Gastrocnemius medialis (tissue), 4 donors: ENCODE measurements around the gene ACSL4. TPM values are rescaled to one million over a fixed set of nuclear protein-coding genes. Genes with fewer than 3 reads are reported as not detected.
"Not testable (repeated sequence)": the region's sequence is repeated elsewhere in the genome, so short reads cannot be mapped to it uniquely, and the experiment has no call there.

ENCODE experiments used
- ATAC-seq, 2 donors: fragments of 150-250 bp; one replicate each; pipeline ENCODE4 v1.9.1; 2016
- DNase-seq, 2 donors: peaks; one replicate each; pipeline ENCODE4 v3.0.0-alpha.2; 2019
- H3K27ac ChIP-seq, 4 donors: fragments of 200-600 bp; sonication (generic); 1 replicate in 1 of 4; 2 replicates in 3 of 4; pipeline ENCODE4 v1.5.1; 2016 to 2018; ENCODE audit warnings: mild to moderate bottlenecking in 2 of 4, moderate library complexity in 1 of 4
- H3K27me3 ChIP-seq, 3 donors: fragments of 200-600 bp; sonication (generic) in 2 of 3; 1 replicate in 1 of 3; 2 replicates in 2 of 3; pipeline versions ENCODE4 v1.5.1 to v1.6.0; 2016 to 2019; ENCODE audit warnings: mild to moderate bottlenecking in 1 of 3, moderate library complexity in 1 of 3
- H3K36me3 ChIP-seq, 2 donors: fragments of 200-600 bp; sonication (generic) in 1 of 2; one replicate each; pipeline ENCODE4 v1.5.1; 2017 to 2018
- H3K4me1 ChIP-seq, 2 donors: fragments of 200-600 bp; sonication (generic) in 1 of 2; one replicate each; pipeline ENCODE4 v1.5.1; 2016 to 2017; ENCODE audit warnings: mild to moderate bottlenecking in 2 of 2
- H3K4me3 ChIP-seq, 4 donors: fragments of 200-600 bp; sonication (generic) in 3 of 4; 1 replicate in 1 of 4; 2 replicates in 3 of 4; pipeline ENCODE4 v1.5.1; 2016 to 2019; ENCODE audit warnings: mild to moderate bottlenecking in 2 of 4
- H3K9me3 ChIP-seq, 3 donors: fragments of 200-600 bp; sonication (generic) in 2 of 3; 1 replicate in 1 of 3; 2 replicates in 2 of 3; pipeline ENCODE4 v1.5.1; 2016 to 2019
- POLR2A ChIP-seq, 2 donors: fragments of 450-650 bp; IDR thresholded peaks; one replicate each; pipeline ENCODE4 v1.6.1; 2017; ENCODE audit warnings: antibody characterized with exemption in 2 of 2, mild to moderate bottlenecking in 2 of 2, moderate library complexity in 2 of 2
- in situ Hi-C, 4 donors: fragments of 200-750 bp; cut with MboI; loops; one replicate each; pipeline versions ENCODE4 v1.15.0 to v1.8.0; 2017; ENCODE audit warnings: low sequenced_read_pairs in 4 of 4
- intact Hi-C: fragments of 100-400 bp; cut with DNase I; formaldehyde crosslinking; loops from one replicate; pipeline ENCODE4 v1.15.1; 2023; ENCODE audit warnings: low total_unique reads
- total RNA-seq, 4 donors: library from RNA; depleted of rRNA; stranded (reverse); fragments of >200 nt; gene quantifications; one replicate each; pipeline versions ENCODE4 v1.1.0 to v1.2.3, GENCODE V29; 2016
- TF ChIP-seq, protein P1 (sequence below), 5 experiments: fragments of 450-650 bp in 3 of 5; fragments of 200-600 bp in 2 of 5; sonication (generic) in 2 of 5; IDR thresholded peaks in 4 of 5; conservative IDR thresholded peaks in 1 of 5; 1 replicate in 4 of 5; 2 replicates in 1 of 5; pipeline ENCODE4 v1.5.1; 2016 to 2019; ENCODE audit warnings: antibody characterized with exemption in 5 of 5, mild to moderate bottlenecking in 3 of 5, moderate library complexity in 3 of 5

Gene ACSL4
- total RNA-seq, 4 donors from 2014 or later = 18.7 to 259 (median 132) TPM

DNA sequence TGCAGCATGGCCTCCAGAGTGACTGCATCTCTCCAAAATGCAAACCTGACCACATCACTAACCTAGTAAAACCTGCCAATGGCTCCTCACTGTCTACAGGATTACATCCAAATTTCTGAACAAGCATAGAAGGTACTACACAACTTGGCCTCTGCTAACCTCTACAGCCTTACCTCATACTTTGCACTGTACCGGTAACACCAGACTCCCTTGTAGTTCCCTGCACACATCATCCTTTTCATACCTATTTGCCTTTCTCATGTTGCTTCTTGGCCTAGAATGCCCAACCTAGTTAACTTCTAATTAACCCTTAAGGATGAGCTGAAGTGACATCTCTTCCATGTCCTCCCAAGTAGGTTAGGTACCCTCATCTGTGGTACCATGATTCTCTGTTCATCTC, 74.7 kb downstream of the ACSL4 start:
- no peak for ATAC-seq
- DNase-seq = no peak
- in situ Hi-C loops (no loop called here), intact Hi-C loops (no loop called here)
- no peaks in the 10 kb centered on the region for H3K27me3 ChIP-seq
- peaks cover 0 to 16% of the 10 kb centered on the region in 2 donors for H3K36me3 ChIP-seq
- TF ChIP-seq, protein P1, sequence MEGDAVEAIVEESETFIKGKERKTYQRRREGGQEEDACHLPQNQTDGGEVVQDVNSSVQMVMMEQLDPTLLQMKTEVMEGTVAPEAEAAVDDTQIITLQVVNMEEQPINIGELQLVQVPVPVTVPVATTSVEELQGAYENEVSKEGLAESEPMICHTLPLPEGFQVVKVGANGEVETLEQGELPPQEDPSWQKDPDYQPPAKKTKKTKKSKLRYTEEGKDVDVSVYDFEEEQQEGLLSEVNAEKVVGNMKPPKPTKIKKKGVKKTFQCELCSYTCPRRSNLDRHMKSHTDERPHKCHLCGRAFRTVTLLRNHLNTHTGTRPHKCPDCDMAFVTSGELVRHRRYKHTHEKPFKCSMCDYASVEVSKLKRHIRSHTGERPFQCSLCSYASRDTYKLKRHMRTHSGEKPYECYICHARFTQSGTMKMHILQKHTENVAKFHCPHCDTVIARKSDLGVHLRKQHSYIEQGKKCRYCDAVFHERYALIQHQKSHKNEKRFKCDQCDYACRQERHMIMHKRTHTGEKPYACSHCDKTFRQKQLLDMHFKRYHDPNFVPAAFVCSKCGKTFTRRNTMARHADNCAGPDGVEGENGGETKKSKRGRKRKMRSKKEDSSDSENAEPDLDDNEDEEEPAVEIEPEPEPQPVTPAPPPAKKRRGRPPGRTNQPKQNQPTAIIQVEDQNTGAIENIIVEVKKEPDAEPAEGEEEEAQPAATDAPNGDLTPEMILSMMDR (IDR thresholded peaks at IDR 0.05 in 4 of 5, conservative IDR thresholded peaks at IDR 0.05 in 1 of 5) = no peak
- no peak for TF ChIP-seq POLR2A (IDR thresholded peaks at IDR 0.05)
- no peaks in the 10 kb centered on the region for H3K4me1 ChIP-seq
- H3K4me3 ChIP-seq = no peak overlapping the region
- no peak overlapping the region for H3K27ac ChIP-seq
- H3K9me3 ChIP-seq = no peaks in the 10 kb centered on the region

DNA sequence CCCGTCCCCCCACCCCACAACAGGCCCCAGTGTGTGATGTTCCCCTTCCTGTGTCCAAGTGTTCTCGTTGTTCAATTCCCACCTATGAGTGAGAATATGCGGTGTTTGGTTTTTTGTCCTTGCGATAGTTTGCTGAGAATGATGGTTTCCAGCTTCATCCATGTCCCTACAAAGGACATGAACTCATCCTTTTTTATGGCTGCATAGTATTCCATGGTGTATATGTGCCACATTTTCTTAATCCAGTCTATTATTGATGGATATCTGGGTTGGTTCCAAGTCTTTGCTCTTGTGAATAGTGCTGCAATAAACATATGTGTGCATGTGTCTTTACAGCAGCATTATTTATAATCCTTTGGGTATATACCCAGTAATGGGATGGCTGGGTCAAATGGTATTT, 75.7 kb downstream of the ACSL4 start:
- in situ Hi-C loops, H3K9me3 ChIP-seq, intact Hi-C loops, ATAC-seq, DNase-seq, H3K4me3 ChIP-seq, H3K27me3 ChIP-seq, H3K27ac ChIP-seq, H3K4me1 ChIP-seq: not testable (repeated sequence)
- peaks cover 0 to 11% of the 10 kb centered on the region in 2 donors for H3K36me3 ChIP-seq

DNA sequence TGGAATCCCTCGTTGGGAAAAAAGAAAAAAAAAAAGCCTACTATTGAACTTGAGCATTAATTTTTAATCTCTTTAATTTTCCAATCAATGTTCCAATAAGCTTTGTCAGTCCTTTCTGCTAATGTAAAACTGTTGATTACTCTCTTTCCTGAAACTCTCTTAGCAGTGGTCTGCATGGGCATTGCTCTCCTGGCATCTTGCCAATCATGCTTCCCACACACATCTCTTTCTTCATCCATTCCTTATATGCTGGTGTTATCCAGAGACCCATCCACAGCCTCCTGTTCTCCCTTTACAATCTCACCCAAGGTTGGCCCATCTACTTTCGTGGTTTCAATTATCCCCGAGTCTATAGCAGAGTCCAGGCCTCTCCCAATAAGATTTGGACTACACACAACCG, 76.3 kb downstream of the ACSL4 start:
- H3K36me3 ChIP-seq = peaks cover 0 to 11% of the 10 kb centered on the region in 2 donors
- no peaks in the 10 kb centered on the region for H3K9me3 ChIP-seq
- H3K27ac ChIP-seq = no peak overlapping the region
- DNase-seq = no peak
- intact Hi-C loops = no loop called here
- no peaks in the 10 kb centered on the region for H3K27me3 ChIP-seq
- in situ Hi-C loops = no loop called here
- H3K4me1 ChIP-seq = no peaks in the 10 kb centered on the region
- ATAC-seq = no peak
- TF ChIP-seq POLR2A (IDR thresholded peaks at IDR 0.05) = no peak
- TF ChIP-seq, protein P1 (IDR thresholded peaks at IDR 0.05 in 4 of 5, conservative IDR thresholded peaks at IDR 0.05 in 1 of 5) = no peak
- no peak overlapping the region for H3K4me3 ChIP-seq

DNA sequence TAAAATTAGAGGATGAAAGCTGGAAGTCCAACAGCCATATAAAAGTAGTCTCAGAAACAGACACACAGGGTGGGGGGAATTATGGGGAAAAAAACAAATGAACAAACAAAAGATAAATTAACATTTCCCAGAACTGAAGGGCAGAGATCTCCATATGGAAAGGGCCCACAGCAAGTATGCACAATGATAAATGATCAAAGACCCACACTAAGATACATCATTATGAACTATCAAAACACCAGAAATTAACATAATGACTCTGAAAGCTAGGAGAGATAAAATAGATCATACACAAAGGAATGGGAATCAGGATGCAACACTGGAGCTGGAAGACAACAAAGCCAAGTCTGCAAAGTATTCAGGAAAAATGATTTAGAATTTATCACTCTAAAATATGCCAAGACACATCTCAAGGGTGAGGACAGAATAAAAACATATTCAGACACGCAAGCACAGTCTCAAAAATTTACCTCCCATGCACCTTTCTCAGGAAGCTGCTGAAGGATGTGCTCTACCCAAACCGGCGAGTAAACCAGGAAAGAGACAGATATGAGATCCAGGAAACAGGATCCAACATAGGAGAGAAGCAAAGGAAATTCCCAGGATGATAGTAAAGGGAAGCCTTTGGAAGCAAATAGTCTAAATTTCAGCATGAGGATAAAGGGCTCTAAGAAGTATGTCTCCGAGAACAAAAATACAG, 77.4 kb downstream of the ACSL4 start:
- H3K27me3 ChIP-seq = no peaks in the 10 kb centered on the region
- peaks cover 0 to 11% of the 10 kb centered on the region in 2 donors for H3K36me3 ChIP-seq
- DNase-seq (no peak), ATAC-seq (no peak)
- intact Hi-C loops = no loop called here
- no peaks in the 10 kb centered on the region for H3K4me1 ChIP-seq
- H3K27ac ChIP-seq = no peak overlapping the region
- in situ Hi-C loops = no loop called here
- no peak overlapping the region for H3K4me3 ChIP-seq
- H3K9me3 ChIP-seq = no peaks in the 10 kb centered on the region
- TF ChIP-seq POLR2A (IDR thresholded peaks at IDR 0.05) = no peak
- TF ChIP-seq, protein P1 (IDR thresholded peaks at IDR 0.05 in 4 of 5, conservative IDR thresholded peaks at IDR 0.05 in 1 of 5) = no peak

DNA sequence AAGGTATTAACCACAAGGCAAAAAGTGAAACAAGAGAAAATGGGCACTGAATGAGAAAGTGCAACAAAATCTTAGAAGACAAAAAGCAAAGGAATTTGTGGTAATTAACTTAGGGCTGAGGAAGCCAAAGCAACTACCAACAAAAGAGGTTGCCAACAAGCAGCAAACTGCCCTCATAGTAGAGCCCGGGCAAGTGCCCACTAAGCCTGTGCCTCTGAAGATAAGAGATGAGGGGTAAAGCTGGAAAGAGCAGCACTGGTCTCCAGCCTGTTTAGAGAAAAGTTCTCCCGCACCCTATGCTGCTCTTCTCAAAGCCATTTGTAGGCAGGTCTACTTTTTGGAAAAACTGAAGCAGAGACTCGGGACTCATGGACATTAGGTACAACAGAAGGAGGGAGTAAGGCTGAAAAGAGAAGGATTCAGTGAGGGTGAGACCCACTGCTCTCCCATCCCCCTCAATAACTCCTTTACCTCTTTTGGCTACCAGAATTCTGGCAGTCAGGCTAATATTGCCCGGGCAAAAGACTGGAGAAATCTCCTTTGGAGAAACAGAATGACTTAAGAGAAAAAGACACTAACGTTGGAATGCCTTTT, 78.4 kb downstream of the ACSL4 start:
- Histone ChIP-seq H3K27ac (no peak overlapping the region), H3K27me3 (no peaks in the 10 kb centered on the region), H3K4me3 (no peak overlapping the region), H3K4me1 (no peaks in the 10 kb centered on the region), H3K9me3 (no peaks in the 10 kb centered on the region), H3K36me3 (peaks cover 0 to 11% of the 10 kb centered on the region in 2 donors)
- in situ Hi-C loops = no loop called here
- TF ChIP-seq POLR2A (IDR thresholded peaks at IDR 0.05) = no peak
- TF ChIP-seq, protein P1 (IDR thresholded peaks at IDR 0.05 in 4 of 5, conservative IDR thresholded peaks at IDR 0.05 in 1 of 5) = no peak
- no peak for DNase-seq
- no peak for ATAC-seq
- intact Hi-C loops = no loop called here

DNA sequence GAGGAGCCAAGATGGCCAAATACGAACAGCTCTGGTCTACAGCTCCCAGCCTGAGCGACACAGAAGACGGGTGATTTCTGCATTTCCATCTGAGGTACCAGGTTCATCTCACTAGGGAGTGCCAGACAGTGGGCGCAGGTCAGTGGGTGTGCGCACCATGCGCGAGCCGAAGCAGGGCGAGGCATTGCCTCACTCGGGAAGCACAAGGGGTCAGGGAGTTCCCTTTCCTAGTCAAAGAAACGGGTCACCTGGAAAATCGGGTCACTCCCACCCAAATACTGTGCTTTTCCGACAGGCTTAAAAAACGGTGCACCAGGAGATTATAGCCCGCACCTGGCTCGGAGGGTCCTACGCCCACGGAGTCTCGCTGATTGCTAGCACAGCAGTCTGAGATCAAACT, 88.4 kb downstream of the ACSL4 start:
- H3K27me3 ChIP-seq, H3K9me3 ChIP-seq, H3K27ac ChIP-seq, DNase-seq, ATAC-seq, intact Hi-C loops, H3K4me1 ChIP-seq, H3K36me3 ChIP-seq, H3K4me3 ChIP-seq: not testable (repeated sequence)
- in situ Hi-C loops = loop anchor here in 1 of 4 donors (25.0 kb wide), 1 partner anchor 157 kb away; the partner anchor contains the start of gene GUCY2F
